GM12892 (cell line): ENCODE data around the gene FGFR2.
"Not testable (repeated sequence)": the region's sequence is repeated elsewhere in the genome, so short reads cannot be mapped to it uniquely, and the experiment has no call there.

Source experiments
- POLR2A ChIP-seq: IDR thresholded peaks from 2 replicates; pipeline ENCODE4 v1.6.1; 2011; ENCODE audit warnings: low read depth, low read length, control low read depth
- POLR2AphosphoS5 ChIP-seq: IDR thresholded peaks from 2 replicates; pipeline ENCODE4 v1.6.1; 2011; ENCODE audit warnings: low read depth, low read length, control low read depth
- TAF1 ChIP-seq: IDR thresholded peaks from 2 replicates; pipeline ENCODE4 v1.6.1; 2011; ENCODE audit warnings: low read depth, mild to moderate bottlenecking, control low read depth, low read length, borderline replicate concordance

- not testable (repeated sequence) for TF ChIP-seq POLR2A, POLR2AphosphoS5, TAF1
Measured at GRCh38 chr10:121554916-121555315, 43.3 kb downstream of the FGFR2 start.
